ENCODE data around the gene TSPAN14.
"Not testable (repeated sequence)": the region's sequence is repeated elsewhere in the genome, so short reads cannot be mapped to it uniquely, and the experiment has no call there.

The TSPAN14 gene

GRCh38 chr10:80526218-80526617, 72.1 kb downstream of the TSPAN14 start:
- DNase-seq (ENCODE audit: low spot score), result no peak

DNA sequence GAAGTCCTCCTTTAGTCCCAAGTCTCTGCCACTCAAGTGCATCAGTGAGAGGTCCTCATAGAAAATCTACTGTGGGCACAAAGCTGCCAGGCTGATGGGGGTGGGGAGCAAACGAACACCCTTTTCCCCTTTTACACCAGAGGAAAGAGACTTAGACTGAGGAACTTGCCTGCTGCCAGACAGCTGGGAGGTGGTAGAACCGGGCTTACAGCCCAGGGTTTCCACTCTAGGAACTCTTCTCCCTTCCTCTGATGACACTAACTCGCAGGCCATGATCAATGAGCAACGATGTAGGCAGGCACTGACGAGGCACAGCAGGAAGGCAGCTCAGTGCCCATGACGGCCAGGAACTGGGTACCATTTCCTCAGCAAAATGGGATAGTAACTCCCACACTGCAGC, 72.6 kb downstream of the TSPAN14 start:
- no peak for DNase-seq (ENCODE audit: low spot score)

- no peak for DNase-seq (ENCODE audit: low spot score)
Observed at GRCh38 chr10:80528185-80528700, 74.1 kb downstream of the TSPAN14 start.

GRCh38 chr10:80528901-80529300, 74.8 kb downstream of the TSPAN14 start:
- DNase-seq (ENCODE audit: low spot score), result no peak

GRCh38 chr10:80529604-80530003, 75.5 kb downstream of the TSPAN14 start:
- DNase-seq (ENCODE audit: low spot score), result no peak

DNA sequence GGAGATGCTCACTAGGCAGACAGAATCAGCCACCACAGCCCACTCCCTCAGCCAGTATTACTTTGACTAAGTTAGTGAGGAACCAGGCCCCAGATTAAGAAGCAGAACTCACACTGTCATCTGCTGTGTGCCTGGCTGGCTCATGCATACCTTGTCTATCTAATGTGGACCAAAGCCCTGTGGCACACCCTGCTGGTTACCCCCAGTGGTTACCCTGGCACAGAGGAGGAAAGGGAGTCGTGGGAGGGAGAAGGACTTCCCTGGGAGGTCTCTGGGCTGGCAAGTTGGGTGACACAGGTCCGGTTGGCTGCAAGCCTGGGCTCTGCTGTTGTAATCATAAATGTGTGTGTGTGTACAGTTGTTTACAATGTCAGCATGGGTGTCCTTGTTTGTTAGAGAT, 76.1 kb downstream of the TSPAN14 start:
- DNase-seq (ENCODE audit: low spot score), result no peak

DNA sequence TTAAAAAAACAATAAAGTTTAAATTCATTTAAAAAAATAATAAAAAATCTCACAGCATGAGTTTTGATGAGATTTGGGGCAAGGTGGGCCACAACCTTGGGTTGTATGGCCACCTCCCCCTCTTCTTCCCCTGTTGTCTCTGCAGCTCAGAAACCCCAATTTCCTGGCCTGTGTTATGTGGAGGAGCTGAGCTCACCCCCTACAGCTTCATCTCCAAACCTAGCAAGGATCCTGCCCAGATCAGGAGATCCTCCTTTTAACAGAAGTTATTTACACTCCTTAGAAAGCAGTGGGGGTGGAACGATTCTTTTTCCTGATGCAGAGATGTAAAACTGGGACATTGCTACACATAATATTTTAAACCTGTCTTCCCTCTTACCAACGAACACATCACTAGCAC, 76.7 kb downstream of the TSPAN14 start:
- no peak for DNase-seq (ENCODE audit: low spot score)

GRCh38 chr10:80532571-80532970, 78.5 kb downstream of the TSPAN14 start:
- no peak for DNase-seq (ENCODE audit: low spot score)

- DNase-seq (ENCODE audit: low spot score), result not testable (repeated sequence)
Observed at GRCh38 chr10:80534059-80534458, 79.9 kb downstream of the TSPAN14 start.

GRCh38 chr10:80534646-80535045, 80.5 kb downstream of the TSPAN14 start:
- not testable (repeated sequence) for DNase-seq (ENCODE audit: low spot score)

- no peak for DNase-seq (ENCODE audit: low spot score)
Observed at GRCh38 chr10:80535671-80536360, 81.7 kb downstream of the TSPAN14 start.

GRCh38 chr10:80536361-80536835, 82.3 kb downstream of the TSPAN14 start:
- DNase-seq (ENCODE audit: low spot score), result no peak

- no peak for DNase-seq (ENCODE audit: low spot score)
Observed at GRCh38 chr10:80537086-80537735, 83.1 kb downstream of the TSPAN14 start.

- no peak for DNase-seq (ENCODE audit: low spot score)
Observed at GRCh38 chr10:80537736-80538480, 83.8 kb downstream of the TSPAN14 start, which contains the start of gene SH2D4B. SH2D4B (plus strand) TSS chr10:80537902; CDS start chr10:80538332, 430 bp downstream.

GRCh38 chr10:80538481-80539185, 84.5 kb downstream of the TSPAN14 start:
- DNase-seq (ENCODE audit: low spot score), result no peak

- no peak for DNase-seq (ENCODE audit: low spot score)
Observed at GRCh38 chr10:80539421-80540031, 85.4 kb downstream of the TSPAN14 start.

DNA sequence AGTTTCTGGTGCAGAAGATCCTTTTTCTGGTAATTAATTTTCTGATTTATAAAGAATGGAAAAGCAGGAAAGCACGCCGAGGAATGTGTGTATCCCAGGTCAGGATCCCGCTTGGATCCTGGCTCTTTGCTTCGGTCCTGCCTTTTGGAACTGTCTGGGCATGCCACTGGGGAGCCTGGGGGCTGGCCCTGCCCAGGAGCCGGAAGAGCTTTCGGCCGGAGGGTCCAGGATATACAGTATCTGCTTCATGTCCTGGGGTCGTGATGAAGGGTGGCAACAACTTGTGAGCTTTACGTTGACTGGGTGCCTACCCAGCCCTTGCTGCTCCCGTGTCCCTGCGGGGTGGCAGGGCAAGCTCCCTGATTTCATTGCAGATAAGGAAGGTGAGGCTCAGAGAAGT, 86.0 kb downstream of the TSPAN14 start:
- DNase-seq (ENCODE audit: low spot score), result no peak

- DNase-seq (ENCODE audit: low spot score), result no peak
Observed at GRCh38 chr10:80540618-80540980, 86.5 kb downstream of the TSPAN14 start.

- DNase-seq (ENCODE audit: low spot score), result no peak
Observed at GRCh38 chr10:80540981-80541750, 87.1 kb downstream of the TSPAN14 start.

DNA sequence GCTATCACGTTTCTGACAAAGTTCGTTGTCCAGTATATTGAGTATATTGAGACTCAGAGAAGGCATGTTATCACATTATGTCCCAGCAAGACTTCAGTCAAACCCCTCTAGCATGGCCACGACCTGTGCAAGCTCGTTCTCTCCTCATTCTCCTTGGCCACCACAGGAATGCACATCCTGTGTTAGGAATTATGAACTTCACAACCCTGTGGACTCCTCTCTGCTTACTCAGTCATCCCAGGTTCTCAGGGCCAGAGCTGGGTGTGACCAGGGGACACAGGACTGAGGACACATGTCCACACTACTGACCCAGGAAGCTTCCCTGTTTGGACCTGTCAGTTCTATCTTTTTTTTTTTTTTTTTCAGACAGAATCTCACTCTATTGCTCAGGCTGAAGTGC, 87.9 kb downstream of the TSPAN14 start:
- DNase-seq (ENCODE audit: low spot score), result no peak

All from D341Med (cell line).